Astrocyte (in vitro differentiated cells and primary cell): ENCODE results near the gene TPM3. TPM values are rescaled to one million over a fixed set of nuclear protein-coding genes. Genes with fewer than 3 reads are reported as not detected.

Experiments used
- DNase-seq: peaks from one replicate; pipeline ENCODE4 v3.0.0-alpha.2; 2010; ENCODE audit warnings: low read depth
- FAIRE-seq: peaks from 2 replicates; lab custom pipeline; 2011; peaks lifted over from hg19 to GRCh38; lab: Jason Lieb, UNC
- H2AFZ ChIP-seq: 2 replicates; pipeline ENCODE4 v1.6.0; 2012; ENCODE audit warnings: low read depth, low read length, inconsistent platforms
- H3K27ac ChIP-seq: 2 replicates; pipeline ENCODE4 v1.5.1; 2011; ENCODE audit warnings: low read depth, low read length, inconsistent platforms
- H3K27me3 ChIP-seq: 2 replicates; pipeline ENCODE4 v1.6.0; 2011; ENCODE audit warnings: low read length, inconsistent platforms; ENCODE audit not compliant: insufficient read depth
- H3K36me3 ChIP-seq: 2 replicates; pipeline ENCODE4 v1.5.1; 2011; ENCODE audit warnings: low read length, inconsistent platforms; ENCODE audit not compliant: insufficient read depth
- H3K4me1 ChIP-seq: 2 replicates; pipeline ENCODE4 v1.5.1; 2011; ENCODE audit warnings: low read length, inconsistent platforms; ENCODE audit not compliant: insufficient read depth
- H3K4me2 ChIP-seq: 2 replicates; pipeline ENCODE4 v1.6.0; 2012; ENCODE audit warnings: low read length, inconsistent platforms
- H3K4me3 ChIP-seq: 2 replicates; pipeline ENCODE4 v1.5.1; 2011; ENCODE audit warnings: low read depth, mild to moderate bottlenecking, low read length, inconsistent platforms; ENCODE audit not compliant: insufficient read depth
- H3K79me2 ChIP-seq: 2 replicates; pipeline ENCODE4 v1.6.0; 2012; ENCODE audit warnings: mild to moderate bottlenecking, low read length, inconsistent platforms; ENCODE audit not compliant: insufficient read depth
- H3K9ac ChIP-seq: 2 replicates; pipeline ENCODE4 v1.6.0; 2012; ENCODE audit warnings: mild to moderate bottlenecking, low read length, inconsistent platforms
- H3K9me3 ChIP-seq: 2 replicates; pipeline ENCODE4 v1.5.1; 2012; ENCODE audit warnings: low read depth, mild to moderate bottlenecking, low read length, inconsistent platforms; ENCODE audit not compliant: insufficient read depth
- H4K20me1 ChIP-seq: 2 replicates; pipeline ENCODE4 v1.6.0; 2012; ENCODE audit warnings: low read length, inconsistent platforms; ENCODE audit not compliant: insufficient read depth
- H3K27ac Mint-ChIP-seq: one replicate; pipeline ENCODE4 v1.8.0; 2021; ENCODE audit warnings: mild to moderate bottlenecking, mixed read lengths; ENCODE audit not compliant: unreplicated experiment
- H3K27me3 Mint-ChIP-seq: one replicate; pipeline ENCODE4 v1.8.0; 2021; ENCODE audit warnings: low read depth, mixed read lengths; ENCODE audit not compliant: unreplicated experiment
- H3K36me3 Mint-ChIP-seq: one replicate; pipeline ENCODE4 v1.8.0; 2021; ENCODE audit warnings: low read depth, mixed read lengths; ENCODE audit not compliant: unreplicated experiment
- H3K4me1 Mint-ChIP-seq: one replicate; pipeline ENCODE4 v1.8.0; 2021; ENCODE audit warnings: low read depth, mixed read lengths; ENCODE audit not compliant: unreplicated experiment
- H3K4me3 Mint-ChIP-seq: one replicate; pipeline ENCODE4 v1.8.0; 2021; ENCODE audit warnings: mild to moderate bottlenecking, moderate library complexity, mixed read lengths; ENCODE audit not compliant: unreplicated experiment
- H3K9me3 Mint-ChIP-seq: one replicate; pipeline ENCODE4 v1.8.0; 2021; ENCODE audit warnings: mild to moderate bottlenecking, mixed read lengths; ENCODE audit not compliant: unreplicated experiment
- CTCF ChIP-seq: IDR thresholded peaks from 2 replicates; pipeline ENCODE4 v1.5.1; 2011; ENCODE audit warnings: low read depth, mild to moderate bottlenecking, inconsistent platforms, low read length, moderate library complexity; ENCODE audit not compliant: insufficient read depth
- EZH2 ChIP-seq: IDR thresholded peaks from 2 replicates; pipeline ENCODE4 v1.6.1; 2012; ENCODE audit warnings: mild to moderate bottlenecking, low read length, inconsistent platforms; ENCODE audit not compliant: insufficient read depth
- total RNA-seq: library from RNA; stranded (reverse); gene quantifications from 2 replicates; pipeline ENCODE4 v1.2.1, GENCODE V29; 2021

Gene TPM3
- total RNA-seq, 1 donor from 2014 or later: 687 TPM

DNA sequence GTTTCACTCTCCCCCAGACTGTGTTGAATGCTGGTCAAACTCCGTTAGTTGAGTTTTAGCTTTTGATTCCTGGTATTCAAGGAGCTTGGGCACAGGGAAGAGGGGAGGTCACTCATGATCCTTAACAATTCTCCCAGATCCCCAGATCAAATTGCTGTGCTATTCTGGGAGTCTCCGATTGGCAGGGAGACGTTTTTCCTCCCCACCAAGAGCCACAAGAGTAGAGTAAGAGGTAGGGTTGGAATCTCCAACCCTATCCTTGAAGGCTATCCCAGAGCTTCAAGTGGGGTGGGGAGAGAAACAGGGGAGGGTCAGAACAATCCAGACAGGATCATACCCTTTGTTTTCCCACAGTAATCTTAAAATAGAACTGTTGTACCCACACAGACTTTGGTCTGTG lies 576 bp upstream of the TPM3 start:
- H3K9me3 ChIP-seq: no peaks in the 10 kb centered on the region
- TF ChIP-seq CTCF: no peak
- no peak for TF ChIP-seq EZH2
- Mint-ChIP-seq H3K4me1 (peaks cover 5% of the 10 kb centered on the region), H3K27me3 (peaks cover 37% of the 10 kb centered on the region), H3K36me3 (peaks cover 2% of the 10 kb centered on the region), H3K4me3 (no peak overlapping the region), H3K9me3 (peaks cover 2% of the 10 kb centered on the region), H3K27ac (no peak overlapping the region)
- no peak overlapping the region for H3K4me3 ChIP-seq
- DNase-seq (no peak), FAIRE-seq (no peak)
- H2AFZ ChIP-seq: no peak overlapping the region
- no peaks in the 10 kb centered on the region for H3K79me2 ChIP-seq
- H4K20me1 ChIP-seq: no peaks in the 10 kb centered on the region
- H3K9ac ChIP-seq: no peak overlapping the region
- no peak overlapping the region for H3K27ac ChIP-seq
- H3K27me3 ChIP-seq: peaks cover 31% of the 10 kb centered on the region
- H3K4me2 ChIP-seq: no peak overlapping the region
- peaks cover 5% of the 10 kb centered on the region for H3K4me1 ChIP-seq
- H3K36me3 ChIP-seq: no peaks in the 10 kb centered on the region

GRCh38 chr1:154190550-154190949 lies 1.4 kb downstream of the TPM3 start:
- H3K4me1 Mint-ChIP-seq: no peaks in the 10 kb centered on the region
- H3K27ac ChIP-seq: no peak overlapping the region
- H3K27me3 Mint-ChIP-seq: peaks cover 37% of the 10 kb centered on the region
- no peak overlapping the region for H3K9ac ChIP-seq
- peaks cover 2% of the 10 kb centered on the region for H3K36me3 Mint-ChIP-seq
- H3K27me3 ChIP-seq: peaks cover 34% of the 10 kb centered on the region
- no peaks in the 10 kb centered on the region for H3K79me2 ChIP-seq
- no peak overlapping the region for H2AFZ ChIP-seq
- H3K9me3 ChIP-seq: no peaks in the 10 kb centered on the region
- no peaks in the 10 kb centered on the region for H4K20me1 ChIP-seq
- H3K36me3 ChIP-seq: no peaks in the 10 kb centered on the region
- peaks cover 2% of the 10 kb centered on the region for H3K9me3 Mint-ChIP-seq
- TF ChIP-seq EZH2 (no peak), CTCF (no peak)
- no peak for DNase-seq
- H3K27ac Mint-ChIP-seq: no peak overlapping the region
- no peak for FAIRE-seq
- H3K4me3 Mint-ChIP-seq: no peak overlapping the region
- no peak overlapping the region for H3K4me3 ChIP-seq
- H3K4me2 ChIP-seq: no peak overlapping the region
- peaks cover 5% of the 10 kb centered on the region for H3K4me1 ChIP-seq

GRCh38 chr1:154186852-154187501 lies 4.9 kb downstream of the TPM3 start:
- Histone ChIP-seq H3K9ac (no peak overlapping the region), H3K4me3 (no peak overlapping the region), H3K9me3 (no peaks in the 10 kb centered on the region), H2AFZ (no peak overlapping the region), H3K36me3 (no peaks in the 10 kb centered on the region), H3K4me2 (no peak overlapping the region), H3K79me2 (peaks cover 11% of the 10 kb centered on the region), H3K27ac (no peak overlapping the region), H4K20me1 (peaks cover 9% of the 10 kb centered on the region), H3K4me1 (peaks cover 10% of the 10 kb centered on the region), H3K27me3 (peaks cover 14% of the 10 kb centered on the region)
- peaks cover 3% of the 10 kb centered on the region for H3K36me3 Mint-ChIP-seq
- DNase-seq (no peak), FAIRE-seq (no peak)
- H3K27ac Mint-ChIP-seq: peak overlapping the region; percentile 56
- H3K9me3 Mint-ChIP-seq: peaks cover 2% of the 10 kb centered on the region
- TF ChIP-seq CTCF (no peak), EZH2 (no peak)
- H3K4me3 Mint-ChIP-seq: no peak overlapping the region
- H3K4me1 Mint-ChIP-seq: peaks cover 3% of the 10 kb centered on the region
- H3K27me3 Mint-ChIP-seq: peaks cover 8% of the 10 kb centered on the region
